ENCODE measurements around the gene ASTN2. TPM values are rescaled to one million over a fixed set of nuclear protein-coding genes. Genes with fewer than 3 reads are reported as not detected.

Gene ASTN2
- total and polyA plus RNA-seq, 7 donors = 0.60 to 7.5 (median 2.2) TPM

- Histone ChIP-seq H3K27me3 (no peaks in the 10 kb centered on the region), H3K36me3 (no peaks in the 10 kb centered on the region), H3K4me3 (no peak overlapping the region), H3K9me3 (peaks cover 4 to 22% (median 10%) of the 10 kb centered on the region in 4 donors), H3K4me1 (no peaks in the 10 kb centered on the region), H3K27ac (no peak overlapping the region)
- intact Hi-C loops (cut with DNase I) = no loop called here
- no peak for DNase-seq
- WGBS, 2 donors = 25 to 53% methylated on average over 2 of the region's 2 CpGs
- TF ChIP-seq POLR2AphosphoS5 (IDR thresholded peaks at IDR 0.05) (no peak), POLR2A (IDR thresholded peaks at IDR 0.05) (no peak), CTCF (IDR thresholded peaks at IDR 0.05) (no peak), EP300 (IDR thresholded peaks at IDR 0.05) (no peak)
Measured at GRCh38 chr9:116873491-116873890, 541.4 kb downstream of the ASTN2 start.

GRCh38 chr9:116870566-116870965, 544.3 kb downstream of the ASTN2 start:
- DNase-seq = no peak
- TF ChIP-seq CTCF (IDR thresholded peaks at IDR 0.05) (no peak), POLR2AphosphoS5 (IDR thresholded peaks at IDR 0.05) (no peak), POLR2A (IDR thresholded peaks at IDR 0.05) (no peak), EP300 (IDR thresholded peaks at IDR 0.05) (no peak)
- Histone ChIP-seq H3K36me3 (no peaks in the 10 kb centered on the region), H3K27ac (no peak overlapping the region), H3K4me3 (no peak overlapping the region), H3K27me3 (no peaks in the 10 kb centered on the region), H3K9me3 (no peaks in the 10 kb centered on the region), H3K4me1 (no peaks in the 10 kb centered on the region)
- intact Hi-C loops (cut with DNase I) = no loop called here
- WGBS, 2 donors = 88% methylated on average over 3 of the region's 3 CpGs

- intact Hi-C loops (cut with DNase I) = no loop called here
- no peaks in the 10 kb centered on the region for H3K36me3 ChIP-seq
- no peaks in the 10 kb centered on the region for H3K27me3 ChIP-seq
- H3K9me3 ChIP-seq = no peaks in the 10 kb centered on the region
- 12 to 58% methylated on average over 3 of the region's 3 CpGs for WGBS, 2 donors
- H3K4me1 ChIP-seq = no peaks in the 10 kb centered on the region
- H3K27ac ChIP-seq = no peak overlapping the region
- no peak overlapping the region for H3K4me3 ChIP-seq
- TF ChIP-seq CTCF (IDR thresholded peaks at IDR 0.05) (no peak), EP300 (IDR thresholded peaks at IDR 0.05) (no peak), POLR2AphosphoS5 (IDR thresholded peaks at IDR 0.05) (no peak), POLR2A (IDR thresholded peaks at IDR 0.05) (no peak)
- no peak for DNase-seq
Measured at GRCh38 chr9:116868201-116868600, 546.7 kb downstream of the ASTN2 start.

DNA sequence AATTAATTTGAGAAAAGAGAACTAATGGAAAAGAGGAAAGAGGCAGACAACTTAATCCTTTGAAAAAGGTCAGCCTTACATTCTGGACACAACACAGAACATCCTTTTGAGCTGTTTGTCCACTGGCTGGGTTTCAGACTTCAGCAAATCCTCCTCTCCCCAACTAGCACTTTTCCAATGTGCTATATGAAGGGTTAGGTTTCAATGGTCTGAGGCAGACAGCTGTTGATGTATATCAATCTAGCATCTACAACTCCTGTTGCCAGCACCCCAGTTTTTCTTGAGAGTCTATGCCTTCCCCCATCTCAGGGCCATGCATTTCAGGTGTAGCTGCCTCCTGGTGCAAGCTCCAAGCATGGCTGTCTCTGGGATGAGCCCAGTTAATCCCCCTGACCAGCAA, 553.5 kb downstream of the ASTN2 start:
- Histone ChIP-seq H3K27ac (no peak overlapping the region), H3K27me3 (no peaks in the 10 kb centered on the region), H3K4me3 (no peak overlapping the region), H3K36me3 (no peaks in the 10 kb centered on the region), H3K9me3 (no peaks in the 10 kb centered on the region), H3K4me1 (no peaks in the 10 kb centered on the region)
- no peak for TF ChIP-seq POLR2A (IDR thresholded peaks at IDR 0.05)
- TF ChIP-seq EP300 (IDR thresholded peaks at IDR 0.05) = no peak
- no peak for TF ChIP-seq CTCF (IDR thresholded peaks at IDR 0.05)
- intact Hi-C loops (cut with DNase I) = loop anchor here (5.0 kb wide), 1 partner anchor 124 kb away; no protein-coding TSS in a partner anchor
- no peak for DNase-seq

- no peak overlapping the region for H3K27ac ChIP-seq
- no peaks in the 10 kb centered on the region for H3K4me1 ChIP-seq
- WGBS, 2 donors = 34 to 45% methylated on average over 3 of the region's 3 CpGs
- H3K36me3 ChIP-seq = no peaks in the 10 kb centered on the region
- intact Hi-C loops (cut with DNase I) = loop anchor here (5.0 kb wide), 1 partner anchor 123 kb away; no protein-coding TSS in a partner anchor
- DNase-seq = peak; percentile 72
- H3K4me3 ChIP-seq = no peak overlapping the region
- TF ChIP-seq POLR2AphosphoS5 (IDR thresholded peaks at IDR 0.05) (no peak), CTCF (IDR thresholded peaks at IDR 0.05) (peak in 3 of 4 experiments; percentile 34 to 55 (median 49)), POLR2A (IDR thresholded peaks at IDR 0.05) (no peak)
- no peaks in the 10 kb centered on the region for H3K27me3 ChIP-seq
- no peaks in the 10 kb centered on the region for H3K9me3 ChIP-seq
Measured at GRCh38 chr9:116860509-116861120, 554.2 kb downstream of the ASTN2 start.

Data from sigmoid colon (tissue), 7 donors.